Suprapubic skin (tissue), 4 donors: ENCODE results near the gene SPATA6L. TPM values are rescaled to one million over a fixed set of nuclear protein-coding genes. Genes with fewer than 3 reads are reported as not detected.

Source experiments
- DNase-seq, 2 donors: peaks; one replicate each; pipeline ENCODE4 v3.0.0-alpha.2; 2019; ENCODE audit warnings: low spot score in 2 of 2
- H3K27ac ChIP-seq: fragments of 200-600 bp; sonication (generic); one replicate; pipeline ENCODE4 v1.5.1; 2019
- H3K27me3 ChIP-seq: fragments of 200-600 bp; sonication (generic); one replicate; pipeline ENCODE4 v1.5.1; 2019
- H3K36me3 ChIP-seq: fragments of 200-600 bp; sonication (generic); one replicate; pipeline ENCODE4 v1.5.1; 2019
- H3K4me1 ChIP-seq: fragments of 200-600 bp; sonication (generic); one replicate; pipeline ENCODE4 v1.5.1; 2019
- H3K4me3 ChIP-seq: fragments of 200-600 bp; sonication (generic); one replicate; pipeline ENCODE4 v1.5.1; 2019; ENCODE audit warnings: mild to moderate bottlenecking
- H3K9me3 ChIP-seq: fragments of 200-600 bp; sonication (generic); one replicate; pipeline ENCODE4 v1.5.1; 2019
- EP300 ChIP-seq: sonication (generic); formaldehyde crosslinking; IDR thresholded peaks from one replicate; pipeline ENCODE4 v1.6.1; 2017; ENCODE audit warnings: antibody characterized with exemption
- POLR2A ChIP-seq, 2 donors: fragments of 450-650 bp; IDR thresholded peaks; one replicate each; pipeline ENCODE4 v1.6.1; 2017; ENCODE audit warnings: antibody characterized with exemption in 2 of 2, mild to moderate bottlenecking in 2 of 2, moderate library complexity in 2 of 2
- POLR2AphosphoS5 ChIP-seq, 3 donors: sonication (generic); formaldehyde crosslinking; IDR thresholded peaks; one replicate each; pipeline ENCODE4 v1.6.1; 2017; ENCODE audit warnings: antibody characterized with exemption in 3 of 3
- WGBS: methylation state at CpG from one replicate; pipeline ENCODE4 v1.1.5; 2018; 5-methylcytosine and 5-hydroxymethylcytosine counted together
- total RNA-seq, 4 donors: library from RNA; depleted of rRNA; stranded (reverse); fragments of >200 nt; gene quantifications; one replicate each; pipeline ENCODE4 v1.1.0, GENCODE V29; 2016
- TF ChIP-seq, protein P1 (sequence below), 2 donors: fragments of 200-600 bp in 1 of 2; fragments of 450-650 bp in 1 of 2; sonication (generic) in 1 of 2; IDR thresholded peaks; one replicate each; pipeline ENCODE4 v1.5.1; 2016 to 2019; ENCODE audit warnings: antibody characterized with exemption in 2 of 2, mild to moderate bottlenecking in 1 of 2, moderate library complexity in 1 of 2

The SPATA6L gene
- total RNA-seq, 4 donors from 2014 or later = 1.2 to 23.8 (median 3.4) TPM

DNA sequence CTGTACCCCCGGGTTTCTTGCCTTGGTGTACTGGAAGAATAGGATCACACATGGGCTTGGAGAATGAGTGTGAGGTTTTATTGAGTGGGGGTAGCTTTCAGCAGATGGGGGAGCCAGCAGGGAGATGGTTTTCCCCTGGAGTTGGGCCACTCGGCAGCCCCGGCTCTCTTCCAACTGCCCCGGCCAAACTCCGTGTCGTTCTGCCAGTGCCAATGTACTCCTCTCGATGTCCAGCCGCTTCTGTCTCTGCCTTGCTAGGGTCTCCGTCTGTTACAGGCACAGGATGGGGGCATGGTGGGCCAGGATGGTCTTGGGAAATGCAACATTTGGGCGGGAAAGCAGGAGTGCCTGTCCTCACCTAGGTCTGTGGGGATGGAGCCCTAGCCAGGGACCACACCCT, 11.7 kb downstream of the SPATA6L start:
- Histone ChIP-seq H3K36me3 (no peaks in the 10 kb centered on the region), H3K27me3 (no peaks in the 10 kb centered on the region), H3K27ac (no peak overlapping the region), H3K4me3 (no peak overlapping the region), H3K9me3 (no peaks in the 10 kb centered on the region), H3K4me1 (no peaks in the 10 kb centered on the region)
- TF ChIP-seq EP300 (no peak), POLR2A (IDR thresholded peaks at IDR 0.05) (no peak), POLR2AphosphoS5 (IDR thresholded peaks at IDR 0.05) (no peak)
- TF ChIP-seq, protein P1, sequence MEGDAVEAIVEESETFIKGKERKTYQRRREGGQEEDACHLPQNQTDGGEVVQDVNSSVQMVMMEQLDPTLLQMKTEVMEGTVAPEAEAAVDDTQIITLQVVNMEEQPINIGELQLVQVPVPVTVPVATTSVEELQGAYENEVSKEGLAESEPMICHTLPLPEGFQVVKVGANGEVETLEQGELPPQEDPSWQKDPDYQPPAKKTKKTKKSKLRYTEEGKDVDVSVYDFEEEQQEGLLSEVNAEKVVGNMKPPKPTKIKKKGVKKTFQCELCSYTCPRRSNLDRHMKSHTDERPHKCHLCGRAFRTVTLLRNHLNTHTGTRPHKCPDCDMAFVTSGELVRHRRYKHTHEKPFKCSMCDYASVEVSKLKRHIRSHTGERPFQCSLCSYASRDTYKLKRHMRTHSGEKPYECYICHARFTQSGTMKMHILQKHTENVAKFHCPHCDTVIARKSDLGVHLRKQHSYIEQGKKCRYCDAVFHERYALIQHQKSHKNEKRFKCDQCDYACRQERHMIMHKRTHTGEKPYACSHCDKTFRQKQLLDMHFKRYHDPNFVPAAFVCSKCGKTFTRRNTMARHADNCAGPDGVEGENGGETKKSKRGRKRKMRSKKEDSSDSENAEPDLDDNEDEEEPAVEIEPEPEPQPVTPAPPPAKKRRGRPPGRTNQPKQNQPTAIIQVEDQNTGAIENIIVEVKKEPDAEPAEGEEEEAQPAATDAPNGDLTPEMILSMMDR (IDR thresholded peaks at IDR 0.05) = no peak
- no peak for DNase-seq
- WGBS = 86% methylated on average over 10 of the region's 10 CpGs

- no peak for DNase-seq
- H3K4me1 ChIP-seq = no peaks in the 10 kb centered on the region
- H3K27me3 ChIP-seq = no peaks in the 10 kb centered on the region
- no peak overlapping the region for H3K4me3 ChIP-seq
- no peaks in the 10 kb centered on the region for H3K9me3 ChIP-seq
- H3K36me3 ChIP-seq = no peaks in the 10 kb centered on the region
- WGBS = 91% methylated on average over 9 of the region's 9 CpGs
- TF ChIP-seq, protein P1 (IDR thresholded peaks at IDR 0.05) = no peak
- TF ChIP-seq EP300 (no peak), POLR2A (IDR thresholded peaks at IDR 0.05) (no peak), POLR2AphosphoS5 (IDR thresholded peaks at IDR 0.05) (no peak)
- no peak overlapping the region for H3K27ac ChIP-seq
Observed at GRCh38 chr9:4654084-4654483, 12.2 kb downstream of the SPATA6L start.

- TF ChIP-seq, protein P1 (IDR thresholded peaks at IDR 0.05) = no peak
- TF ChIP-seq POLR2A (IDR thresholded peaks at IDR 0.05) (no peak), EP300 (no peak), POLR2AphosphoS5 (IDR thresholded peaks at IDR 0.05) (no peak)
- Histone ChIP-seq H3K27me3 (no peaks in the 10 kb centered on the region), H3K27ac (no peak overlapping the region), H3K4me1 (no peaks in the 10 kb centered on the region), H3K9me3 (no peaks in the 10 kb centered on the region), H3K4me3 (no peak overlapping the region), H3K36me3 (no peaks in the 10 kb centered on the region)
- no peak for DNase-seq
- 96% methylated on average over 2 of the region's 2 CpGs for WGBS
Observed at GRCh38 chr9:4642351-4642750, 23.9 kb downstream of the SPATA6L start.

- Histone ChIP-seq H3K4me3 (no peak overlapping the region), H3K9me3 (no peaks in the 10 kb centered on the region), H3K27ac (no peak overlapping the region), H3K36me3 (no peaks in the 10 kb centered on the region), H3K4me1 (no peaks in the 10 kb centered on the region), H3K27me3 (no peaks in the 10 kb centered on the region)
- DNase-seq = no peak
- WGBS = 77% methylated on average over 2 of the region's 2 CpGs
- TF ChIP-seq, protein P1 (IDR thresholded peaks at IDR 0.05) = no peak
- no peak for TF ChIP-seq POLR2AphosphoS5 (IDR thresholded peaks at IDR 0.05)
- TF ChIP-seq POLR2A (IDR thresholded peaks at IDR 0.05) = no peak
- TF ChIP-seq EP300 = no peak
Observed at GRCh38 chr9:4640027-4640426, 26.3 kb downstream of the SPATA6L start.

GRCh38 chr9:4639420-4639819, 26.9 kb downstream of the SPATA6L start:
- DNase-seq = no peak
- H3K9me3 ChIP-seq = no peaks in the 10 kb centered on the region
- TF ChIP-seq, protein P1 (IDR thresholded peaks at IDR 0.05) = no peak
- TF ChIP-seq POLR2AphosphoS5 (IDR thresholded peaks at IDR 0.05) (no peak), EP300 (no peak), POLR2A (IDR thresholded peaks at IDR 0.05) (no peak)
- WGBS = 53% methylated on average over 2 of the region's 2 CpGs
- no peaks in the 10 kb centered on the region for H3K4me1 ChIP-seq
- H3K4me3 ChIP-seq = no peak overlapping the region
- H3K27ac ChIP-seq = no peak overlapping the region
- H3K36me3 ChIP-seq = no peaks in the 10 kb centered on the region
- H3K27me3 ChIP-seq = no peaks in the 10 kb centered on the region
